ENCODE results near the gene SCAPER.

The SCAPER gene

DNA sequence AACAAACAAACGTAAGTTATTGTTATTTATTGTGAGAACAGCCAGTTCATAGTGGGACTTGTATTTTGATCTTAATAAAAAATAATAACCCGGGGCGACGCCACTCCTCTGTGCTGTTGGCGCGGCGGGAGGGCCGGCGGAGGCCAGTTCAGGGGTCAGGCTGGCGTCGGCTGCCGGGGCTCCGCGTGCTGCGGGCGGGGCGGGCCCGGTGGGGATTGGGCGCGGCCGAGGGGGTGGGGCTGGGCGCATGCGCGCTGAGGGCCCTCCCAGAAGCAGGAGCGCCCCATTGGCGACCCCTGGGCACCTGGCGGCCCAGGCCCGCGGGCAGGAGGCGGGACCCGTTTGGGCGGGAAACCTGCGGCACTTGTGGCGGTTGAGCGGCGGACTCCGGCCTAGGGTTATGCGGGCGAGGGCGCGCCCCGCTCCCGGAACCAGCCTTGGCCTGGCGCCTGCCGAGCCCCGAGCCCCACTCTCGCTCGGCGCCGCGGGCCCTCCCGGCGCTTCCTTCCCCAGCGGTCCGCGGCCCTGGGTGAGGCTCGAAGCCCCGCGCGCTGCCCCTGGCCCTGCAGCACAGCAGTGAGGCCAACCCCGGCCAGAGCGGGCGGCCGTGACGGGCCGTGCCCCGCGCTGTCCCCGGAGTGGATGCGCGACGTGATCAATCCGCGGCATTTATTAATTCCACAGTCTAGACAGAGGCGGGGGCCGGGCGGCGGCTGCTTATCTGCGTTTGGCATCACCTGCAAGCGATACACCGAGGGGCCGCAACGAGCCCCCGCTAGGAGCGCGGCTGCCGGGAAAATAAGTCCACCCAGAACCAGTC is 562.5 kb downstream of the SCAPER start:
- in situ Hi-C loops (cut with MboI; ENCODE audit: low sequenced_read_pairs): no loop called here

DNA sequence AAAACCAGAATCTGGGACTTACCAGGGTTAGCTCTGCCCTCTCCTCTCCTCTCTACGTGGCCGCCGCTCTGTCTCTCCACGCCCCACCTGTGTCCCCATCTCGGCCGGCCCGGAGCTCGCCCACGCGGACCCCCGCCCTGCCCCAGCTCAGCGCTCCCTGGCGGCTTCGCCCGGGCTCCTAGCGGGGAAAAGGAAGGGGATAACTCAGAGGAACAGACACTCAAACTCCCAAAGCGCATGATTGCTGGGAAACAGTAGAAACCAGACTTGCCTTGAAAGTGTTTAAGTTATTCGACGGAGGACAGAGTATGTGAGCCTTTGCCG is 563.1 kb downstream of the SCAPER start:
- in situ Hi-C loops (cut with MboI; ENCODE audit: low sequenced_read_pairs): no loop called here

DNA sequence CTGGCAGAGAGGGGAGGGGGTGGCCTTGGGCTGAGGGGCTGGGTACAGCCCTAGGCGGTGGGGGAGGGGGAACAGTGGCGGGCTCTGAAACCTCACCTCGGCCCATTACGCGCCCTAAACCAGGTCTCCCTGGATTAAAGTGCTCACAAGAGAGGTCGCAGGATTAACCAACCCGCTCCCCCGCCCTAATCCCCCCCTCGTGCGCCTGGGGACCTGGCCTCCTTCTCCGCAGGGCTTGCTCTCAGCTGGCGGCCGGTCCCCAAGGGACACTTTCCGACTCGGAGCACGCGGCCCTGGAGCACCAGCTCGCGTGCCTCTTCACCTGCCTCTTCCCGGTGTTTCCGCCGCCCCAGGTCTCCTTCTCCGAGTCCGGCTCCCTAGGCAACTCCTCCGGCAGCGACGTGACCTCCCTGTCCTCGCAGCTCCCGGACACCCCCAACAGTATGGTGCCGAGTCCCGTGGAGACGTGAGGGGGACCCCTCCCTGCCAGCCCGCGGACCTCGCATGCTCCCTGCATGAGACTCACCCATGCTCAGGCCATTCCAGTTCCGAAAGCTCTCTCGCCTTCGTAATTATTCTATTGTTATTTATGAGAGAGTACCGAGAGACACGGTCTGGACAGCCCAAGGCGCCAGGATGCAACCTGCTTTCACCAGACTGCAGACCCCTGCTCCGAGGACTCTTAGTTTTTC is 563.6 kb downstream of the SCAPER start:
- in situ Hi-C loops (cut with MboI; ENCODE audit: low sequenced_read_pairs): no loop called here

DNA sequence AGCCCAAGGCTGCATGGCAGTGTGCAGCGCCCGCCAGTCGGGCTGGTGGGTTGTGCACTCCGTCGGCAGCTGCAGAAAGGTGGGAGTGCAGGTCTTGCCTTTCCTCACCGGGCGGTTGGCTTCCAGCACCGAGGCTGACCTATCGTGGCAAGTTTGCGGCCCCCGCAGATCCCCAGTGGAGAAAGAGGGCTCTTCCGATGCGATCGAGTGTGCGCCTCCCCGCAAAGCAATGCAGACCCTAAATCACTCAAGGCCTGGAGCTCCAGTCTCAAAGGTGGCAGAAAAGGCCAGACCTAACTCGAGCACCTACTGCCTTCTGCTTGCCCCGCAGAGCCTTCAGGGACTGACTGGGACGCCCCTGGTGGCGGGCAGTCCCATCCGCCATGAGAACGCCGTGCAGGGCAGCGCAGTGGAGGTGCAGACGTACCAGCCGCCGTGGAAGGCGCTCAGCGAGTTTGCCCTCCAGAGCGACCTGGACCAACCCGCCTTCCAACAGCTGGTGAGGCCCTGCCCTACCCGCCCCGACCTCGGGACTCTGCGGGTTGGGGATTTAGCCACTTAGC is 564.3 kb downstream of the SCAPER start:
- in situ Hi-C loops (cut with MboI; ENCODE audit: low sequenced_read_pairs): no loop called here

DNA sequence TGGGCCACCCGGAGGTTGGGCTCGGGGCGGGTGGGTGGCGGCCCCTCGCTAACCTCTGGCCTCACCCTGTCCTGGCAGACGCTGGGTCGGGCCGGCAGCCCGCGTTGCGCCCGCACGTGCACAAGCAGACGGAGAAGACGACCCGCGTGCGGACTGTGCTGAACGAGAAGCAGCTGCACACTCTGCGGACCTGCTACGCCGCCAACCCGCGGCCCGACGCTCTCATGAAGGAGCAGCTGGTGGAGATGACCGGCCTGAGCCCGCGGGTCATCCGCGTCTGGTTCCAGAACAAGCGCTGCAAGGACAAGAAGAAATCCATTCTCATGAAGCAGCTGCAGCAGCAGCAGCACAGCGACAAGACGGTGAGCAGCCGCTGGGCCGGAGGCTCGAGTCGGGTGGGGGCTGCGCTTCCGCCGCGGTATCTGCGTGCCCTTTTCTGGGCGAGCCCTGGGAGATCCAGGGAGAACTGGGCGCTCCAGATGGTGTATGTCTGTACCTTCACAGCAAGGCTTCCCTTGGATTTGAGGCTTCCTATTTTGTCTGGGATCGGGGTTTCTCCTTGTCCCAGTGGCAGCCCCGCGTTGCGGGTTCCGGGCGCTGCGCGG is 564.8 kb downstream of the SCAPER start:
- in situ Hi-C loops (cut with MboI; ENCODE audit: low sequenced_read_pairs): no loop called here

DNA sequence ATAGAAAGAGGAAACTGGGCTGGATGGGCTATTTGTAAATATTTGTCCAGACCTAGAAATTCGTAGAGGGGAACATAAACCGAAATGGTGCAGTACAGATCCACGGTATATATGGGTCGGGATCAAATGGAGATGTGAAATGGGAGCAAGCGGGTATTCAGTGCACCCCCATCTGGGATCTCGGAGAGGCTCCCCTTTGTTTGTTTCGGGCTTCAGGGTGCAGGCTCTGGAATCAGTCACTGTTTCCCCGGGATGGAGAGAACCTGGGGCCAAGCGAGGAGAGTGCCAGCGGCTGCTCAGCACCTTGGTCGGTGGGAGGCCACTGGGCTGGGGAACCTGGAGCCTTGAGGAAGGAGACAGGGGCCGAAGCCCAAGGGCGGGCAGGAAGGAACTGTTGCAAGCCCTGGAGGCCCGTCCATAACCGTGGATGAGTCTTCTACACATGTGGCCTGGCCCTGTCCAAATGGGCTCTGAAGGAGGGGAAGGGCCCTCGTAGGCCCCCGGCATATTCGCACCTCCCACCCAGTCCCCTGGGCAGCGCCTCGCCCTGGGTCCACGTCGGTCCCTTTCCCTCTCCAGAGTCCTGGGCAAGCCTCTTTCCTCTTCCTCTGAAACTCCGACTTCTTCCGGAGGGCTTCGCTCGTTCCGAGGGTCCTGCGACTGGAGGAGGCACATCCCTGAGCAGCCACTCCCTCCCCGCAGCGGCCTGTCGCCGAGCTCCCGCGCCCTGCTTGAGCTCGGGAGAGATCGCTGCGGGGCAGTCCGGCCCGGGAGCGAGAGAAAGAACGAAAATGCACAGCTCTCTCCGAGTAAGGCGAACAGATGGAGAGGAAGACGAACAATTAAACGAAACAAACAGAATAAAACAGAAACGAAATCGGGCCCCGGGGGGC is 565.6 kb downstream of the SCAPER start:
- in situ Hi-C loops (cut with MboI; ENCODE audit: low sequenced_read_pairs): no loop called here

DNA sequence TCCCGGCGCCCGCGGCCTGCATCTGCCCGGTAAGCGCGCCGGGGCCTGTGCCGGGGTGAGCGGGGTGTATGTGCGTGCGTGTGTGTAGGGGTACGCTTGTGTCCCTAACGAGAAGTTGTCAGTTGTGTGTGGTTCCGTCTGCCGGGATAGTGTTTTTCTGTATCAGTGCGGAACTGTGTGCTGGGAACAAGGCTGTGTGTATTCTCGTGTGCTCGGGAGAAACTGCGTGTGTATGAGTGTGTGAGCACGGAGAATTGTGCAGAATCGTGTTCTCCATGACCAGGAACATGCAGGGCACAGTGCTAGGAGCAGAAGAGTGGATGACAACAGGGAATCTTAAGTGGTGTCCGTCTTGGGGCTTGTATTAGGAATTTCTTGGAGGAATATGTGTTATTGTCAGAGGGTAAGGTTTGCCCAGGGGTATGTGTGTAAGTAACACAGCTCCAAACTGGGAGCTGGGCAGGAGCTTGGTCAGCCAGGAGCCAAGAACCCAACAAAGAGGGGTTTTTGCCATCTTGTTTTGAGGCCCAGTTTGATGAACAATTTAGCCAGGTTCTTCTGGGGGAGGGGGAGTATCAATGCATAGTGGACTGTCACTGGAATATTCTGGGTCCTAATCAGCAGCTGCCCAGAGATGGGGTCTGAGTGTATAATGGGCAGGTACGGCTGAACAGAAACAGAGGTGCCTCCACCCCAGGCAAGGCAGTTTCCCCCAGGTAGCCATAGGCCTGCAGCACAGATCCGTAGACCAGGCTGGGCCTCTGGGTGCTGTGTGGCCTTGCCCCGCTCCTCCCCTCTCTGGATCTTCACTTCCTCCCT is 566.4 kb downstream of the SCAPER start:
- in situ Hi-C loops (cut with MboI; ENCODE audit: low sequenced_read_pairs): no loop called here

DNA sequence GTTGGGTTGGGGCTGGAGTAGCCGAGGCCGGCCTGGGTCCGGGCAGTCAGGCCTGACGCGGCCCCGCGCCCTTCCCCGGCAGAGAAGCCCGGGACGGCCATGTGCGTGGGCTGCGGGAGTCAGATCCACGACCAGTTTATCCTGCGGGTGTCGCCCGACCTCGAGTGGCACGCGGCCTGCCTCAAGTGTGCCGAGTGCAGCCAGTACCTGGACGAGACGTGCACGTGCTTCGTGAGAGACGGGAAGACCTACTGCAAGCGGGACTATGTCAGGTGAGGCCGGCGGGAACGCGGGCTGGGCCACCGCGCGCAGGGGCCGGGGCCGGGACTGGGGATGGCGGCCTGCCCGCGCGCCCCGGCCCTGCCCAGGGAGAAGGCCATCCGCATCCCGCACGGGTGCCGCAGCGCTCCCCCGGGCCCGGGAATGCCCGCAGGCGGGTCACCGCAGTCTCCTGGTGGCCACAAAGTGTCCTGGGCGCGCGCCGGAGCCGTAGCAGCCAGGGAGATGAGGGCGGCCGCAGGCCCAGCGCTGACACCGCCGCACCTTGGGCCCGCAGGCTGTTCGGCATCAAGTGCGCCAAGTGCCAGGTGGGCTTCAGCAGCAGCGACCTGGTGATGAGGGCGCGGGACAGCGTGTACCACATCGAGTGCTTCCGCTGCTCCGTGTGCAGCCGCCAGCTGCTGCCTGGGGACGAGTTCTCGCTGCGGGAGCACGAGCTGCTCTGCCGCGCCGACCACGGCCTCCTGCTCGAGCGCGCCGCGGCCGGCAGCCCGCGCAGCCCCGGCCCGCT is 567.2 kb downstream of the SCAPER start:
- in situ Hi-C loops (cut with MboI; ENCODE audit: low sequenced_read_pairs): no loop called here

DNA sequence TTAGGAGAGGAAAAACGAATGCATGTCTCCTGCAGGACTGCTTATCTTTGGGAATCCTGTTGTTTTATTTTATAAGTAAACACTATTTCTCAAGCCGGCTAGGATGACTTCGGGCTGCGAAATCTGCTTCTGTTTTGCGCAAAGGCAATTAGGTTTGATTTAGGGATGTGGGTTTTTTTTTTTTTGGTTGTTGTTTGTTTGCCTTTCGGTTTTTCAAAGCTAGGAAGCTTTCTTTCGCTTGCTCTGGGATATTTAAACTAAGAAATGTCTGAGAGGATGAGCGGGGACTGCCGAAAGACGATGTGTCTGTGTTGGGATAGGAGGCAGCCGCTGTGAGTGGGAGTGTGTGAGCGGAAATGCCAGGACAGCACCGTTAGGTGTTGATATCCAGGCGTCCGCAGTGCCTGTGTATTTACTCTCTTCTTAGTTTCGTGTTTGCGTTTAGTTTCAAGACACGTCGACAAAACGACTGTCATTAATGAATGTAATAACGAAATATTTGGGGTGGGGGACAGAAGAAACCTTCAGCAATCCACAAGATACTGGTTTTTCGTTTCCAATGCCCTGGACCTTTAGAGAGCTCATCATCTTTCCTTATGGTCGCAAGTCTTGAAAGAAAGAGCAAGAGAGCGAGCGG is 568.0 kb downstream of the SCAPER start:
- in situ Hi-C loops (cut with MboI; ENCODE audit: low sequenced_read_pairs): no loop called here

DNA sequence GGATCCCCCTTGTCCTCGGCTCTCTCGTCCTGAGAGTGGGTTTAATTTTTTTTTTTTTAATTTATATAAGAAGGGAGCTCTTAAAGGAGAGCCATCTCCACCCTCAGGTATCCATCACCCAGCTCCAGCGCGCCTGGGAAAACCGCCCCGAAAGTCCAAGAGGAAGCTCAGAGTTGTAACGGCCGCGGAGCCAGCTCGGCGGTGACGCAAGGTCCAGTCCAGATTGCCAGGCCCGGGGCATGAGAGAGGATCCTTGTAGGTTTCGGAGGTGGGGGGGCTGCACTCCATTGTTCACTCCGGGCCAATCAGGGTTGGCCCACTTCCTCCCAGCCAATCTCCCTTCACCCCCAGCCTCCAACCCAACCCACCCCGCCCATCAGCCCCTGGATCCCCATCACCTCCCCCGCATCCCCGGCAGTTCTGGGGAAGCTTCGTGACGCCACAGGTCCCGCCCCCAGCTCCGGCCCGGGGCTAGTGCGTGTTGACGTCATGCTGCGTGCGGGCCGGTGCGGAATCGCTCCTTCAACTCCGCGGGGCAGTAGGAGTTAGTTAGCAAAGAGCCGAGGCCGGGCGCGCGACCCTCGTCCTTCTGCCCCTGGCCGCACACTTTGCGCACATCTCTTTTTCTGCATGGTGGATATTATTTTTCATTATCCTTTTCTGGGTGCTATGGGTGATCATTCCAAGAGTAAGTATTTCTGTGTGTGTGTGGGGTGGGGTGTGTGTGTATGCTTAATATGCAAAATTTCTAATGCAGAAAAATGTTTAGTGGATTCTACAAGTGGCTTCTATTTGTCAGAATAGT is 568.7 kb downstream of the SCAPER start, which contains the start of gene ISL2:
TSS of gene ISL2 (plus strand) at position 520 of the 805 bp plus-strand sequence. CDS start at position 631, 111 bp downstream.
- in situ Hi-C loops (cut with MboI; ENCODE audit: low sequenced_read_pairs): no loop called here

DNA sequence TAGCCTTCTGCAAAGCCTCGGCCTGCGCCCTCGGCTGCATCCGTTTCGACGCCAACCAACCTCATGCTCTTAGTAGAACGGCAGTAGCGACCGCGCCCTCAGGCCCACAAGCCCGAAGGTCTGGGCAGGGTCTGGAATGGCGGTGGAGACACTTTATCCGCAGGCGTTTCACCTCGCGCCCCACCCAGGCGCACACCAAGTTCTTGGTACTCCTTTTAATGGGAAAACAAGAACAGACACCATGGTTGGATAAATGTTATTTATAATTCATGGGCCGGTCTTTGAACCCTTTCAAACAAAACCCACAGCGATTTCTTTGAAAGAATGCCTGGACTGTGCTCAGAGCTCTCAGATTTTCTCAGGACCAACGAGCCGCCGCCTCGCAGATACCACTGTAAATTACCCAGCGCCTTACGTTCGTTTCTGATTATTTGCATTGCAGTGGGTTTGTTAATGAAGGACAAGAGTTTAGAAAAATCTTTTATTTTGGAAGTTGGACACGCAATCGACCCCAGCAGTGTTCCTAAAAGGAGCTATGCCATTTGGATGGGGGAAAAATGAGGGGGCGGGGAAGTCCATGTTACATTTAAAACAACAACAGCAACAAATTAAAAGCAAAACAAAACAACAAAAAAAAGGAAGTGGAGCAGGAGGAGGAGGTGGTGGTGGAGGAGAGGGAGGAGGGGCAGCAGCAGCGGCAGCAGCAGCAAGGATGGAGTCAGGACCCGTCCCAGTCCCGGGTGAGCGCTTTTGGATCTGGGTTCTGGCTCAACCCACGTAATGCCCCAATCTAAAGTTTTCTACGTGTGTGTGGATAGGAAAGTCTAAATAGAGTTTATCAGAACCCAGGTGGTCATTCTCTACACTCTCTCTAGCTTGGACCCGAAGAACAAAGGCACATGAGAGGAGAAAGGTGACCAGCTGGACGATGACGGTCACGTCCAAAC is 569.6 kb downstream of the SCAPER start:
- in situ Hi-C loops (cut with MboI; ENCODE audit: low sequenced_read_pairs): no loop called here

DNA sequence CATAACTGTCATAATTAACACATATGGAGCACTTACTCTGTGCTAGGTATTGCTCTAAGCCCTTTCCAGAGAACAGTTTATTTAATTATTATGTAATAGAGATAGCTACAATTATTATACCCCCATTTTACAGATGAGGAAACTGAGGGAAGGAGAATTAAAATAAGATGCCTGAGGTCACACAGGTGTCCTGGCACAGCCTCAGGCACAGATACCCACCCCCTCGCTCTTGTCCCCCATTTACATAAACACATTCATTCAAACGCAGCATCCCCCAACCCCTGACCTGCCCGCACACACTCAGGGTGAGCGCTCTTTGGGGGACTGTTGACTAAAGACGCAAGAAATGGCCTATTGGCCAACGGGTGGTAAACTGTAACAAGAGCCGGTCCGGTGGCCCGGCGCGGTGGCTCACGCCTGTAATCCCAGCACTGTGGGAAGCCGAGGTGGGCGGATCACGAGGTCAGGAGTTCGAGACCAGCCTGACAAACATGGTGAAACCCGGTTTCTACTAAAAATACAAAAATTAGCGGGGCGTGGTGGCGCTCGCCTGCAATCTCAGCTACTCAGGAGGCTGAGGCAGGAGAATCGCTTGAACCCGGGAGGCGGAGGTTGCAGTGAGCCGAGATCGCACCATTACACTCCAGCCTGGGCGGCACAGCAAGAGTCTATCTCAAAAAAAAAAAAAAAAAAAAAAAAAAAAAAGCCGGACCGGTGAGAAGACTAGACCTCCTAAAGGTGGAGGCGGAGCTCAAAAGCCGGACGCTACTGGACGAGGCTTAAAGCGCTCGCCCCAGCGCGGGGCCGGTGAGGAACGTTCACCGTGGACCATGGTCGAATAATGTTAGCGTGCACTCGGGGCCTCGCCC is 570.5 kb downstream of the SCAPER start:
- in situ Hi-C loops (cut with MboI; ENCODE audit: low sequenced_read_pairs): no loop called here

DNA sequence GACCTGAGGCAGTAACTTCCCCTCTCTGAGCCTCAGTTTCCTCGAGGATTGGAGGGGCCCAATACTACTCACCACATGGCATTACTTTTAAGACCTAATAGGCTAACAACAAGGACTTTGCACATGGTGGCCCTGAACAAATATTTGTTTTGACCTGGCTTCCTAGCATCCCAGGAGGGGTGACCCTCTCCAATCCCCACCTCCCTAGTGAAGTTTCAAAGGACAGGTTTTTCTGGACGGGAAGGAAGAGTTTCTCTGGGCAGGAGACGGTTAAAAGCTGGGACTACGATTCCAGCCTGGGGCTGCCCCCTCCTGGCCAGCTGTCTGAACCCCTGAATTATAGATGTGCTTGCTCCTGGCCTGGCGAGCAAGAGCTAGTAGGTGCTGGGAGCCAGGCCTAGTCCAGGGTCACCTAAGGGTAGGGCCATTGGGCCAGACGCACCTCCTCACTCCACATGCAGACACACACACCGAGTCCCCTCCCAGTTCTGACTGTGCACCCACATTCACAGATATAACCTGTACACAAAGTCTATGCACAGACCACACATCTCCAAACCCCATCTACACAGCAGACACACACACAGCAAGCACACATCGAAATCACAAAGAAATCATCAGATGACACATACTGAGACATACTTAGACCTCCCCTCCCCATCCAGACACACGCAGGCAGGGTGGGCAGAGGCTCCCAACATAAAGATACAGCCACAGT is 571.3 kb downstream of the SCAPER start:
- in situ Hi-C loops (cut with MboI; ENCODE audit: low sequenced_read_pairs): no loop called here

DNA sequence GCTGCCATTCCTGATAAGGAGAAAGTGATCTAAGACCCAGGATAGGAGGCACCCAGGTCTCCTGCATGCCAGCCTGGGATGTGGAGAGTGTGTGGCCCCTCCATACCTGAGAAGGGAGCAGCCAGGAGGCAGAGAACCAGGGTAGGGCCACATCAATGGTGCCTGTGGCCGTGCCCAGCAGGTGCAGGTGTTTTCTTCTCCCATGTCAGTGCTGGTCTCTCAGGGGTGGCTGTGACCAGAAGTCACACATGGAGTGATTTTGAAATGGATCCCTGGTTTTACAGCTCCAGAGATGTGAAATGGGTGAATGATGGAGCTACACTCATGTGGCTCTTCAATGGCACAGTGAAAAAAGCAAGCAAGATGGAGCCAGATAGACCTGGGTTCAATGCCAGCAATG is 571.8 kb downstream of the SCAPER start:
- in situ Hi-C loops (cut with MboI; ENCODE audit: low sequenced_read_pairs): no loop called here

DNA sequence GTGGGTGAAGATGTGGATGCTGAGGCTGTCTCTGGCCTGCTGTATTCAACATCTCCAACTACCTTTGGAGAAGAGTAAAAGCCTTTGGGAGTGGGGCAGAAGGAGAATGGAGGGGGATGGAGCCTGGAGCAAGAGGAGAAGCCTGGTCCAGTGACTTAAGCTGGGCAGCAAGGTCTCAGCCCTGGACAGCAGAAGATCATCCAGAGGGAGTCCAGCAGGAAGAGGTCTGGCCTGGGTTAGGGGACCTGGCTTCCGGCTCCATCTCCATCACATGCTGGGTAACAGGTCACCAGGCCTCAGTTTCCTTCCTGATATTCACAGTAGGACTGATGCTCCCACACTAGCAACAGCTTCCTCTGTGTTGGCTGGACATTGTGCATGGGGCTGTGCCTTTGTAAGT is 572.3 kb downstream of the SCAPER start:
- in situ Hi-C loops (cut with MboI; ENCODE audit: low sequenced_read_pairs): no loop called here

Measured in HL-60/S4 (cell line).